Psoas muscle (tissue), 8 donors: ENCODE data around the gene DOCK1. TPM values are rescaled to one million over a fixed set of nuclear protein-coding genes. Genes with fewer than 3 reads are reported as not detected.

ENCODE experiments used
- ATAC-seq, 4 donors: fragments of 200-7000 bp; cut with Tn5 transposase; one replicate each; pipeline ENCODE4 v1.9.1; 2020; ENCODE audit warnings: moderate library complexity in 3 of 4, mild to moderate bottlenecking in 2 of 4
- DNase-seq, 2 donors: peaks; one replicate each; pipeline ENCODE4 v3.0.0-alpha.2; 2020
- H3K27ac ChIP-seq: fragments of 200-600 bp; one replicate; pipeline ENCODE4 v1.8.0; 2022
- H3K27me3 ChIP-seq, 3 donors: fragments of 200-600 bp in 1 of 3; one replicate each; pipeline versions ENCODE4 v1.6.1 to v1.8.0; 2013 to 2022; ENCODE audit warnings: low read length in 2 of 3, mild to moderate bottlenecking in 2 of 3, moderate library complexity in 1 of 3; ENCODE audit not compliant: insufficient read depth in 3 of 3
- H3K36me3 ChIP-seq, 2 donors: fragments of 200-600 bp in 1 of 2; one replicate each; pipeline versions ENCODE4 v1.6.1 to v1.8.0; 2013 to 2022; ENCODE audit warnings: low read depth in 1 of 2, mild to moderate bottlenecking in 1 of 2, moderate library complexity in 1 of 2; ENCODE audit not compliant: insufficient read depth in 1 of 2
- H3K4me1 ChIP-seq: fragments of 200-600 bp; one replicate; pipeline ENCODE4 v1.8.0; 2022
- H3K4me3 ChIP-seq: fragments of 200-600 bp; one replicate; pipeline ENCODE4 v1.8.0; 2022; ENCODE audit warnings: mild to moderate bottlenecking
- H3K9me3 ChIP-seq: fragments of 200-600 bp; one replicate; pipeline ENCODE4 v1.8.0; 2022
- CTCF ChIP-seq: fragments of 200-600 bp; IDR thresholded peaks from one replicate; pipeline ENCODE4 v1.8.0; 2022; ENCODE audit warnings: antibody characterized with exemption
- WGBS, 3 donors: extraction: QIAGEN DNeasy Blood & Tissue Kit; methylation state at CpG; one replicate each; pipeline versions ENCODE4 v1.1.6 to v1.1.7; 2013; 5-methylcytosine and 5-hydroxymethylcytosine counted together
- intact Hi-C, 2 donors: fragments of 100-400 bp; cut with DNase I; formaldehyde crosslinking; loops; one replicate each; pipeline versions ENCODE4 v1.11.0 to v1.14.2; 2022
- polyA plus RNA-seq, 3 donors: library from polyadenylated mRNA; stranded (reverse); fragments of 200-250 nt; gene quantifications; one replicate each; pipeline ENCODE4 v1.2.3, GENCODE V29; 2013
- total RNA-seq, 4 donors: library from RNA; stranded (reverse); fragmentation: NEBNext Ultra II Directional in 2 of 4; extraction: Animal tissue kit (Norgen Biotek cat#: 25700) in 2 of 4; gene quantifications; one replicate each; pipeline versions ENCODE4 v1.2.1 to v1.2.4, GENCODE V29; 2021 to 2023
- donor health status: healthy with polysubstance abuse.
- donor health status: DM: no; HTN: no; CAD: no; lungs with moderate emphysema.
- donor health status: Bipolar disorder and iron deficiency.
- donor health status: healthy.
- donor health status: DM: yes; HTN: yes; CAD: no.
- donor health status: DM: no; HTN: no; CAD: no.
- donor health status: DM: no; HTN: no; CAD: no.
- donor health status: DM: yes; HTN: yes; CAD: no.

The DOCK1 gene
- total and polyA plus RNA-seq, 7 donors = 2.1 to 11.3 (median 5.4) TPM

GRCh38 chr10:126944191-126944590, 39.0 kb downstream of the DOCK1 start:
- no peaks in the 10 kb centered on the region for H3K27me3 ChIP-seq
- H3K4me3 ChIP-seq = no peak overlapping the region
- intact Hi-C loops = no loop called here
- H3K36me3 ChIP-seq = no peaks in the 10 kb centered on the region
- WGBS, 3 donors = 84 to 92% (median 90%) methylated on average over 11 of the region's 11 CpGs
- no peak for TF ChIP-seq CTCF
- no peak for DNase-seq
- H3K4me1 ChIP-seq = no peaks in the 10 kb centered on the region
- H3K27ac ChIP-seq = no peak overlapping the region
- ATAC-seq = no peak
- H3K9me3 ChIP-seq = no peaks in the 10 kb centered on the region

- ATAC-seq (no peak), DNase-seq (no peak)
- H3K27ac ChIP-seq = no peak overlapping the region
- no peaks in the 10 kb centered on the region for H3K4me1 ChIP-seq
- WGBS, 3 donors = 85 to 92% (median 86%) methylated on average over 15 of the region's 15 CpGs
- intact Hi-C loops = no loop called here
- no peaks in the 10 kb centered on the region for H3K27me3 ChIP-seq
- H3K9me3 ChIP-seq = no peaks in the 10 kb centered on the region
- H3K36me3 ChIP-seq = no peaks in the 10 kb centered on the region
- H3K4me3 ChIP-seq = no peak overlapping the region
- no peak for TF ChIP-seq CTCF
These were observed 40.3 kb downstream of the DOCK1 start for GRCh38 chr10:126945351-126946030.

- H3K4me1 ChIP-seq = no peaks in the 10 kb centered on the region
- no peaks in the 10 kb centered on the region for H3K27me3 ChIP-seq
- H3K4me3 ChIP-seq = no peak overlapping the region
- intact Hi-C loops = no loop called here
- H3K27ac ChIP-seq = no peak overlapping the region
- no peak for TF ChIP-seq CTCF
- WGBS, 3 donors = 97 to 99% (median 99%) methylated on average over 6 of the region's 6 CpGs
- no peaks in the 10 kb centered on the region for H3K36me3 ChIP-seq
- no peak for DNase-seq
- no peaks in the 10 kb centered on the region for H3K9me3 ChIP-seq
- ATAC-seq = no peak
These were observed 41.5 kb downstream of the DOCK1 start for GRCh38 chr10:126946746-126947145.

GRCh38 chr10:126948355-126949160, 43.3 kb downstream of the DOCK1 start:
- no peak overlapping the region for H3K27ac ChIP-seq
- intact Hi-C loops = no loop called here
- no peak overlapping the region for H3K4me3 ChIP-seq
- DNase-seq (no peak), ATAC-seq (no peak)
- H3K9me3 ChIP-seq = no peaks in the 10 kb centered on the region
- H3K27me3 ChIP-seq = no peaks in the 10 kb centered on the region
- H3K36me3 ChIP-seq = no peaks in the 10 kb centered on the region
- 91 to 97% (median 96%) methylated on average over 13 of the region's 13 CpGs for WGBS, 3 donors
- no peak for TF ChIP-seq CTCF
- H3K4me1 ChIP-seq = no peaks in the 10 kb centered on the region
